ENCODE data around the gene ADIG.

ADIG gene

DNA sequence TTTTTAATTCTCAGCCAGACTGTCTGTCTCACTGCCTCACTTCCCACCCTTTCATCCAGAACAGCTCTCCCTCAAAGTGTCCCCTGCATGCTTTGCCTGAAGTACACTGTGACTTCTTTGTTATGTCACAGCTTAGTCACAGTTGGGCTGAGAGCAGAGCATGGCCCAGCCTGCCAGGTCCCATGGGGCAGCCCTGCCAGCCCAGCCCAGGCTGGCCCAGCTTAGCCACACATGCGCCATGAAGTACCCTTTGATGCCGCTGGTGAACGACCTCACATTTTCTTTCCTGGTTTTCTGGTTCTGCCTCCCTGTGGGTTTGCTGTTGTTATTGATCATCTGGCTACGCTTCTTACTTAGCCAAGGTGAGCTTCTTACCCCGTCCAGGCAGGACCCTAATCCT is at the start of gene ADIG:
Gene ADIG, plus strand, starts transcription at position 185 of the 400 bp plus-strand sequence. Its CDS starts 54 bp downstream, at position 239.
- DNase-seq, result peak; percentile 97

DNA sequence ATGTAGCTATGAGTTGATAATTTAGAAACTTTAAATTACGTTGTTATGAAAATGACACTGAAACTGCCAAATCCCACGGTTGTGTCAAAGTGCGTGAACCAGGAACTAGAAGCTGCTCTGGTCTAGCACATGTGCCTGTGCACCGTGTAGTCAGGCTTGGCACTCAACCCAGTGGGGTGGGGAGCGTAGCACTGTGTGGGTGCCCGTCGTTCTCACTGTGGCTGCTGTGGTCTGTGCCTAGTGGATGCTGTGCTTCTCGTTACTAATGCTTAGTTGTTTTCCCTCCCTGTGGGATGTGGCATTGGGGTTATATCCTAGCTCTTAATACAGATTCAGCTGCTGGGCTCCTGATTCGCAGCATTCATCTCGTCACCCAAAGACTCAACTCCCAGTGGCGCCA is 46.2 kb upstream of the ADIG start:
- no peak for DNase-seq

DNA sequence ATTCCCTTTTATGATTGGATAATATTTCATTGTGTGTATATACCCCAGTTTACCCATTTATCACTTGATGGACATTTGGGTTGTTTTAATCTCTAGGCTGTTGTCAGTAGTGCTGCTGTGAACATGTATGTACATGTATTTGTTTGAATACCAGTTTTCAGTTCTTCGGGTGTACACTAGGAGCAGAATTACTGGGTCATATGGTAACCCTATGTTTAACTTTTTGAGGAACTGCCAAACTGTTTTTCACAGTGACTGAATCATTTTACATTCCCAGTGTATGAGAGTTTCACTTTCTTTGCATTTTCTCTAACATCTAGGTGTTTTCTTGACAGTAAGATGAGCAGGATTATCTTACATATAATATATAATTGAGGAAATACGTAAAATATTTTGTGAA is 44.7 kb upstream of the ADIG start:
- no peak for DNase-seq

- no peak for DNase-seq
Measured at GRCh38 chr20:38537176-38537575, 43.8 kb upstream of the ADIG start.

- no peak for DNase-seq
Measured at GRCh38 chr20:38538789-38539188, 42.2 kb upstream of the ADIG start.

- no peak for DNase-seq
Measured at GRCh38 chr20:38543014-38543906, 37.7 kb upstream of the ADIG start.

GRCh38 chr20:38545771-38546170 is 35.2 kb upstream of the ADIG start:
- DNase-seq, result no peak

GRCh38 chr20:38547288-38548085 is 33.5 kb upstream of the ADIG start:
- DNase-seq, result no peak

GRCh38 chr20:38548356-38549083 is 32.5 kb upstream of the ADIG start:
- DNase-seq, result no peak

GRCh38 chr20:38550274-38550673 is 30.7 kb upstream of the ADIG start:
- no peak for DNase-seq

DNA sequence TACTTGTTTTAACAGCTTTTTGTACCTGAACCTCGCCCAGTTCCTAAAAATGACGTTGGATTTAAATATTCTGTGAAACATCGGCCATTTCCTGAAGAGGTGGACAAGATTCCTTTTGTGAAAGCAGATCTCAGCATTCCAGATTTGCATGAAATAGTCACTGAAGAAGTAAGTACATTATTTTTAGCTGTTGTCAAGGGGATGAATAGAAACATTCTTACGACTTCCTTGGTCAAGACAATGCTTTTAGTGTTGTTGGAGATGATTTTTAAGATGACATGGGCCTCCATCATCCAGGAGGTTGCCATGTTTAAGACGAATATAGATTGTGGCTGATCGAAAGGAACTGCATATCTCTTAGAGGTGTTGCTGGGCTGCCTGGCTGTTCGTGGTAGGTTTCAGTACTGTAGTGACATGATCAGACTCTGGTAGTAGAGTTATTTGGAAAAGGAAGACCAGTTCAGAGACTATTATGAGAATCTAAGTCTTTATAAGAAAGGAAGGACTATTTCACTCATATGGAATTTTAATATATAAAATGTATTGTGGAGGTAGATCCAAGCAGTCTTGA is 29.9 kb upstream of the ADIG start:
- DNase-seq, result no peak

- DNase-seq, result no peak
Measured at GRCh38 chr20:38554986-38555385, 26.0 kb upstream of the ADIG start.

GRCh38 chr20:38555395-38555794 is 25.6 kb upstream of the ADIG start:
- no peak for DNase-seq

DNA sequence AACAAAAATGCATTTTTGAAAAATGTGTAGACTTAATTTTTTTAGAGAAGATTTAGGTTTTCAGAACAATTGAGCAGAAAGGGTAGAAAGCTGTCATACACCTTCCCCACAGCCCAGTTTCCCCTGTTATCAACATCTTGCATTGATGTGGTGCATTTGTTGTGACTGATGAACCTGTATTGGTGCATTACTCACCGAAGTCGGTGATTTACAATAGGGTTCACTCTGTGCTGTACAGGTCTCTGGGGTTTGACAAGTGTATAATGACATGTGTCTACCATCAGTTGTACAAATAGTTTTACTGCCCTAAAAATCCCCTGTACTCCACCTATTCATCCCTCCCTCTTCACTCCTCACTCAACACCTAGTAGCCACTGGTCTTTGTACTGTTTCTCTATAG is 23.8 kb upstream of the ADIG start:
- DNase-seq, result no peak

DNA sequence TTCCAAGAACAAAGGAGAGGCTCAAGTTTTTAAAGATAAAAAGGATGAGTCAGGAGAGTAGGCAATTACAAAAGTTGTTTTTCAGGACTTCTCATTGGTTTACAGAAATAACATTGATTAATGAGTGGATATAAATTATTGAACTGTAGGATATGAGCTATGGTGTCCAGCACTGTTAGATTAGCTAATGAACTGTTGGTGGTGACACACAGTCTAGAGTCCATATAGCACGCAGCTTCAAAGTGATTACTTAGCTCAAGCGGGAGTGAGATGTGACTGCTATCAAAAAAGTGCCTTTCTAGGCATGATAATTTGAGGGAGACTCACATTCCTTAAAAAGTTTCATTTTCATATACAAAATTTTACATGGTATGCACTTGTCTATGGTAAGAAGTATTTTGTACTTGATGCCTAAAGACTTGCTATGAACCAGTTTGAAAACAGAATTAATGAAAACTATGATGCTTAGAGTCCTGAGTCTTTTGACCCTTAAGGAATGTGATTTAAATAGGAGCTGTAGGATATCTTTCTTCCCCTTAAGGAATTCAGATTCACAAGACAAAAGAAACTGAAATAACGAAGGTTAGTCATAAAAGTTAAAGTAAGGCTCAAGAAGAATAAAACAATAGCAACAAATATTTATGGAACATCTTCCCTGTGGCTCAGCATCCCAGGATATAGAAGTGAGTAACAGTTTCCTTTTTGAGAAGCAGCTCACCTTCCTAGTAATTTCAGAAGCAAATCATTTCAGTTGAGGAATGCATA is 22.2 kb upstream of the ADIG start:
- no peak for DNase-seq

DNA sequence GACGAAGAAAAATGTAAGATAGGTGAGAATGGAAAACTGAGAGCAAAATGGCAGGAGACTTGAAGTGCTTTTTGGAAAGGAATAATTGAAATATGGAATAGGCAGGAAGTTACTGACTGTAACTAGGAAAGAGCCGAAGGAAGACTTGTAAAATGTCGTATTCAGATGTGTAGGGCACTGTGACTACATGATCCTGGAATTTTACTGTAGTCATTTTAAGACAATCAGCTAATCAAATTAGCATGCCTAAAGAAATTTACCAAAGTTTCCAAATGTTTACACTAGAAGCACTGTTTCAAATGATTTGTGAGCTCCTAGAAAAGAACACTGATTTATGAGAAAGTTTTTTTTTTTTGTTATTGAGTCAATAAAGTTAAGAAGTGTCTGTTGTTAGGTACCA is 21.2 kb upstream of the ADIG start:
- DNase-seq, result no peak

GRCh38 chr20:38563802-38564431 is 17.1 kb upstream of the ADIG start:
- no peak for DNase-seq

GRCh38 chr20:38564680-38565079 is 16.3 kb upstream of the ADIG start:
- no peak for DNase-seq

GRCh38 chr20:38566036-38566598 is 14.9 kb upstream of the ADIG start:
- DNase-seq, result no peak

DNA sequence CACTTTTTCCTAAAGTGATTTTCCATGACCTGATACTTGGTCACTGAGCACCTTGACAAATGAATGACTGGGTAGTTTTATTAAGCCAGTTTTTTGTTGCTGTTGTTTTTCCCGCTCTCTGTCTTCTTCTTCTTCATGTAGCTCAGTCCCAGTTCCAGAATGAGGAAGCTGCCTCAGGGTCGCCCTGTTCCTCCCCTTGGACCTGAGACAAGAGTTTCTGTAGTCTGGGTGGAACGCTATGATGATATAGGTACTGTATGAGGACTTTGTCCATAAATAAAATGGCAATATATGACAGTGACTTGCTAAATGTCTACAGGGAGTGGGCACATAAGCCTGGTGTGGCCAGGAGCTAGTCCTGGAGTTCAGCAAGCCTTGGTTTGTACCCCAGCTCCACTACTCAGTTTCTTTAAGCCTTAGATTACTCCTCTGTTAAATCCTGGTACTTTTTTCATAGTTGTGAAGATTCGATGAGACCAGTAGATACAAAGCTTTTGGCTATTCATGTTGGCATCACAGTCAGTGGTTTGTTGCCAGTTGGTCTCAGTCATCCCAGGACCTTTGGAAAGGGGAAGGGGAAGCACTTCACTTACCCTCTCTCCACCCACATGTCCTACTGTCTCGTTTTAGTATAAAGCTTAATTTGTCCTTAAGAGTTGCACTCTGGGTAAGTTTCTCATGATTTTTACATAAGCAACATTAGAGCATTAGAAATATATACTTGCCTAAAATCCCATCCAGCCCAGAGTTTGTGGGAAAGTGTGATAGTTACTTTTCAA is 11.1 kb upstream of the ADIG start:
- DNase-seq, result no peak

DNA sequence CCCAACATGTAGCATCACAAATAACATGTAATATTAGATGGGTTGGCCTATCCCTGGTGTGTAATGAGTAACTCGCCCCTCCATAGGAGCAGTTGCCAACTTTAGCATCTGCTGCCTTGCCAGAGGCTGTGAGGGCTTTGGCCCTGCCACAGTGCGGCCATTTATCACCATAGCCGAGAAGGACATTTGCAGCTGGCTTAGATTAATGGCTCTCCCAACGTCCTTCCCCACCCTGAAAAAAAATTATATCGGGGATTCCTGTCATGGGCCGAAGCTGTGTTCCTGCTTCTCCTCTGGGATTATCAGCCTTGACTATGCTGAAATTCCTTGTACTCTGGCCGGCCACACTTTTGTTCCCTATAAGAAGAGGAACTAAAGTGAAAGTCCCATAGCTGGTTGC is 7.6 kb upstream of the ADIG start:
- no peak for DNase-seq
